ENCODE measurements around the gene GLG1. TPM values are rescaled to one million over a fixed set of nuclear protein-coding genes. Genes with fewer than 3 reads are reported as not detected.

GLG1 gene
- total RNA-seq, 4 donors from 2014 or later = 90.0 to 153 (median 113) TPM

DNA sequence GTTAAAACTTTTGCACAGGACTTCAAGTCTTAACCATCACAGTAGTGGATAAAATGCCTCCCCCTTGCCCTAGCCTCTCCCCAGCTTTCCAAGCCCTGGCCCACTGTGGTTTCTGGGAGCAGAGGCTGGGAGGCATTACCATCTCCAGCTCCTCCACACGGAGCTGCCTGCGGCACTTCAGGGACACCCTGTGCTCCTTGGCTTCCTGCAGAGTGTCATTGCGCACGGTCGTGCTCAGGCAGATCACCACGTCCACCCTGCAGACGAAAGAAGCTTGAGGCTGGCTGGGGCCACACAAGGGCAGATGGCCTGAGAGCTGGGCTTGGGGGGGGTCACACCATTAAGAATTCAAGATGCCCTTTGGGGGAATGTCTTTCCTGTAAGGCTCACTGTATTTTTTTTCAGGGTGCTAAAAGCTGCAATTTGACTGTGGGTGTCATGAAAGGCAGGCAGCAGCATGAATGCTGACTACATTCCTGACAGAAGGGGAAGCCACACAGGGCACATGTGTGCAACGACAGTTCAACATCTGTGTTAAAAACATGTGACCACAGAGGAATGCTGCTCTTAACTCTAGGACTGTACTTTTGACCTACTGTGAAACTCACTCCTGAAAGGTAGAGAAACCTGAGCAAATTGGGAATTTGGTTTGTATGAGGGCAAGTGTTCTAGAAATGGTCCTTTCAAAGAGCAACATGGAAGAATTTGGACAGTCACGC, 137.9 kb downstream of the GLG1 start:
- peaks cover 0 to 87% (median 0%) of the 10 kb centered on the region in 3 donors for H3K36me3 ChIP-seq
- no peaks in the 10 kb centered on the region for H3K27me3 ChIP-seq
- no peak overlapping the region for H3K4me3 ChIP-seq
- TF ChIP-seq POLR2A (IDR thresholded peaks at IDR 0.05) (no peak), CTCF (IDR thresholded peaks at IDR 0.05) (no peak)
- H3K9me3 ChIP-seq = no peaks in the 10 kb centered on the region
- H3K4me1 ChIP-seq = no peaks in the 10 kb centered on the region
- peak in 1 of 3 donors; percentile 34 for DNase-seq
- no peak overlapping the region for H3K27ac ChIP-seq

DNA sequence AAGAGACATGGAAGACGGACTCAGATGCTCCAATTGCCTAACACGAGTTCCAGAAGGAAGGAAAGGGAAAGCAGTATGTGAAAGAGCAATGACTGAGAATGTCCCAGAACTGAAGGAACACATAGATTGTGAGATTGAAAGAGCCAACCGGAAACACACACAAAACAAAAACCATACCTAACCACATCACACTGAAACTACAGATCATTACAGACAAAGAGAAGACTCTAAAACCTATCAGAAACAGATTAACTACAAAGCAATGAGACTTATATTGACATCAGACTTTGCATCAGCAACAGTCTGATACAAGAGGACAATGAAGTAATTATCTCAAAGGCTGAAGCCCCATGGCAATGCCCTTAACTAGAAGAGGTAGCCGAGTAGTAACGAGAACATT, 140.0 kb downstream of the GLG1 start:
- no peak for DNase-seq
- peaks cover 0 to 89% (median 0%) of the 10 kb centered on the region in 3 donors for H3K36me3 ChIP-seq

GRCh38 chr16:74465851-74466685, 140.8 kb downstream of the GLG1 start:
- no peaks in the 10 kb centered on the region for H3K27me3 ChIP-seq
- no peak for DNase-seq
- no peaks in the 10 kb centered on the region for H3K9me3 ChIP-seq
- H3K4me1 ChIP-seq = no peaks in the 10 kb centered on the region
- no peak overlapping the region for H3K27ac ChIP-seq
- peaks cover 0 to 86% (median 0%) of the 10 kb centered on the region in 3 donors for H3K36me3 ChIP-seq
- no peak overlapping the region for H3K4me3 ChIP-seq
- TF ChIP-seq CTCF (IDR thresholded peaks at IDR 0.05) (no peak), POLR2A (IDR thresholded peaks at IDR 0.05) (no peak)

More for the DNA sequence above, 140.0 kb downstream of the GLG1 start:
- Histone ChIP-seq H3K4me3 (no peak overlapping the region), H3K9me3 (no peaks in the 10 kb centered on the region), H3K27me3 (no peaks in the 10 kb centered on the region), H3K4me1 (no peaks in the 10 kb centered on the region), H3K27ac (no peak overlapping the region)
- TF ChIP-seq POLR2A (IDR thresholded peaks at IDR 0.05) (no peak), CTCF (IDR thresholded peaks at IDR 0.05) (no peak)

DNA sequence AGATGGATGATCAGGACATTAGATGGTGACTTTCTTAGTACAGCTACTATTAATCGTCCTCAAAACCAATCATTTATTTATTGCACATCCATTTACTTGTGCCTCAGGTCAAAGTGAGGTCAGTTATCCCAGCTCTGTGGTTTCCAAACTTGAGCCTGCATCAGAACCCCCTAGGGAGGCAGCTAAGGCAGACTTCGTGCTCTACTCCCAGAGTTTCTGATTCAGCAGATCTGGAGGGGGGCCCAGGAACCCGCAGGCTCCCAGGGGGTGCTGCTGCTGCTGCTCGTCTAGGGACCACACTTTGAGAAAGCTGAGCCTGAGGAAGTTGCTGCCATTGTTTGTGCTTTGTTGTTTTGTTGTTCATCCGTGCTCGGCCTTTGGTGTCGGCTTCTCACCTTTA, 141.6 kb downstream of the GLG1 start:
- Histone ChIP-seq H3K27me3 (no peaks in the 10 kb centered on the region), H3K36me3 (peaks cover 0 to 85% (median 0%) of the 10 kb centered on the region in 3 donors), H3K9me3 (no peaks in the 10 kb centered on the region), H3K27ac (no peak overlapping the region), H3K4me1 (no peaks in the 10 kb centered on the region), H3K4me3 (no peak overlapping the region)
- no peak for TF ChIP-seq CTCF (IDR thresholded peaks at IDR 0.05)
- TF ChIP-seq POLR2A (IDR thresholded peaks at IDR 0.05) = no peak
- no peak for DNase-seq

DNA sequence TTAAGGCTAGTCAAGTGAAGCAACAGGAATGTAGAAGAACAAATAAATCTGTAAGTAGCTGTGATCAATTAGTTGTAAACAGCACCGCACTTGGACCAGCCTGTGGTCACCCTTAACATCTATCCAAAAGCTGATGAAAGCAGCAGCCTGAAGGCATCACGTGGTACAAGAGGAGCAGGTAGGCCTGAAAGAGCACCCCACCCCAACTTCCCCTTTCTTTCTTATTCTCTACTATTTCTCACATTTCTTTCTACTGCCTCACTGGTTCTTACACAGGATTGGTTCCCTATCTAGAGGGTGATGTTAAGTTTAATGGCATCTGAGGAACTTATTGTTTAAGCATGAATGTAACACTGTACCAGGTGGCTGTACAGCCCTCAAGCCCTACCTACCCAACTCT, 143.0 kb downstream of the GLG1 start:
- Histone ChIP-seq H3K27me3 (no peaks in the 10 kb centered on the region), H3K4me1 (no peaks in the 10 kb centered on the region), H3K4me3 (no peak overlapping the region), H3K9me3 (no peaks in the 10 kb centered on the region), H3K36me3 (peaks cover 0 to 86% (median 0%) of the 10 kb centered on the region in 3 donors), H3K27ac (no peak overlapping the region)
- no peak for TF ChIP-seq CTCF (IDR thresholded peaks at IDR 0.05)
- no peak for TF ChIP-seq POLR2A (IDR thresholded peaks at IDR 0.05)
- peak in 1 of 3 donors; percentile 41 for DNase-seq

All from Peyer's patch (tissue), 4 donors.